ENCODE data around the gene CAVIN4. TPM values are rescaled to one million over a fixed set of nuclear protein-coding genes. Genes with fewer than 3 reads are reported as not detected.

Gene CAVIN4
- total and polyA plus RNA-seq, 2 donors (not counting 3 experiments of a cell fraction or from before 2014, with no cell fraction given) = 0.61 to 3.1 TPM

- TF ChIP-seq POLR2A (IDR thresholded peaks at IDR 0.05; ENCODE audit: low read depth, low read length) = no peak
- no peak for TF ChIP-seq MYC (IDR thresholded peaks at IDR 0.05; ENCODE audit: low read depth, low read length)
- no peak for TF ChIP-seq CTCF (IDR thresholded peaks at IDR 0.05; ENCODE audit: extremely low read depth in 1 of 2, insufficient read depth in 1 of 2, low read depth in 1 of 2, low read length in 2 of 2)
- TF ChIP-seq POLR2AphosphoS5 (IDR thresholded peaks at IDR 0.05; ENCODE audit: insufficient read depth, low read depth, low read length) = no peak
- no peak for TF ChIP-seq MAX (IDR thresholded peaks at IDR 0.05; ENCODE audit: insufficient read depth, insufficient read length)
- TF ChIP-seq EZH2 (IDR thresholded peaks at IDR 0.05; ENCODE audit: borderline replicate concordance, low read depth, low read length, severe bottlenecking) = no peak
- no peak for TF ChIP-seq GATA2 (IDR thresholded peaks at IDR 0.05; ENCODE audit: insufficient read depth, insufficient read length, low read depth, low read length)
- no peak for TF ChIP-seq JUN (IDR thresholded peaks at IDR 0.05; ENCODE audit: borderline replicate concordance, insufficient read depth, insufficient read length, low read depth)
- no peak for TF ChIP-seq FOS (IDR thresholded peaks at IDR 0.05; ENCODE audit: borderline replicate concordance, insufficient read depth, low read length)
- FAIRE-seq = no peak
- Histone ChIP-seq H3K79me2 (ENCODE audit: control insufficient read depth, insufficient read depth, low read length) (no peaks in the 10 kb centered on the region), H3K27me3 (ENCODE audit: control insufficient read depth in 2 of 2, insufficient read depth in 2 of 2, low read length in 2 of 2) (no peaks in the 10 kb centered on the region), H3K36me3 (ENCODE audit: control insufficient read depth in 2 of 2, extremely low read depth in 1 of 2, insufficient read depth in 2 of 2, low read length in 2 of 2) (no peaks in the 10 kb centered on the region), H3K9ac (replicated peaks; ENCODE audit: extremely low read depth, insufficient read depth, low read length) (no peak overlapping the region), H3K4me2 (ENCODE audit: insufficient read depth, low read length) (no peak overlapping the region), H3K4me3 (replicated peaks in 1 of 3; ENCODE audit: insufficient read depth in 1 of 3, low read depth in 1 of 3, low read length in 3 of 3) (no peak overlapping the region), H2AFZ (ENCODE audit: low read depth, low read length) (no peak overlapping the region), H4K20me1 (replicated peaks; ENCODE audit: control insufficient read depth, extremely low read depth, insufficient read depth, low read length) (no peaks in the 10 kb centered on the region), H3K27ac (ENCODE audit: insufficient read depth, low read depth, low read length) (no peak overlapping the region), H3K4me1 (ENCODE audit: control insufficient read depth, extremely low read depth, insufficient read depth, low read length) (peaks cover 4% of the 10 kb centered on the region), H3K9me1 (replicated peaks; ENCODE audit: control insufficient read depth, extremely low read depth, insufficient read depth, low read length) (no peaks in the 10 kb centered on the region), H3K9me3 (replicated peaks; ENCODE audit: control insufficient read depth, insufficient read depth, low read length) (no peaks in the 10 kb centered on the region)
- ChIA-PET POLR2A (no interaction called here), CTCF (interaction anchor here (1.3 kb wide), 1 partner anchor 19 kb away, joined by 3 read pairs; no protein-coding TSS in a partner anchor)
- intact Hi-C loops (cut with micrococcal nuclease) (no loop called here), dilution Hi-C loops (cut with MboI; ENCODE audit: extremely low pct_ligation_motif_present, low sequenced_read_pairs) (no loop called here)
- no TSS peak for BruUV-seq (replicated peaks)
- DNase-seq (ENCODE audit: low read depth, low spot score) = no peak
These were observed 3.2 kb downstream of the CAVIN4 start for GRCh38 chr9:100581081-100581480.
